GM21381 (cell line): Measurements from ENCODE around the gene ROBO3.

Source experiments
- ATAC-seq: cut with Tn5 transposase; IDR thresholded peaks from one replicate; pipeline ENCODE4 v1.9.1; 2021; ENCODE audit warnings: mild to moderate bottlenecking, moderate library complexity; ENCODE audit not compliant: unreplicated experiment

Gene ROBO3

GRCh38 chr11:124875943-124876817 lies 10.9 kb downstream of the ROBO3 start:
- ATAC-seq, result peak; percentile 91

DNA sequence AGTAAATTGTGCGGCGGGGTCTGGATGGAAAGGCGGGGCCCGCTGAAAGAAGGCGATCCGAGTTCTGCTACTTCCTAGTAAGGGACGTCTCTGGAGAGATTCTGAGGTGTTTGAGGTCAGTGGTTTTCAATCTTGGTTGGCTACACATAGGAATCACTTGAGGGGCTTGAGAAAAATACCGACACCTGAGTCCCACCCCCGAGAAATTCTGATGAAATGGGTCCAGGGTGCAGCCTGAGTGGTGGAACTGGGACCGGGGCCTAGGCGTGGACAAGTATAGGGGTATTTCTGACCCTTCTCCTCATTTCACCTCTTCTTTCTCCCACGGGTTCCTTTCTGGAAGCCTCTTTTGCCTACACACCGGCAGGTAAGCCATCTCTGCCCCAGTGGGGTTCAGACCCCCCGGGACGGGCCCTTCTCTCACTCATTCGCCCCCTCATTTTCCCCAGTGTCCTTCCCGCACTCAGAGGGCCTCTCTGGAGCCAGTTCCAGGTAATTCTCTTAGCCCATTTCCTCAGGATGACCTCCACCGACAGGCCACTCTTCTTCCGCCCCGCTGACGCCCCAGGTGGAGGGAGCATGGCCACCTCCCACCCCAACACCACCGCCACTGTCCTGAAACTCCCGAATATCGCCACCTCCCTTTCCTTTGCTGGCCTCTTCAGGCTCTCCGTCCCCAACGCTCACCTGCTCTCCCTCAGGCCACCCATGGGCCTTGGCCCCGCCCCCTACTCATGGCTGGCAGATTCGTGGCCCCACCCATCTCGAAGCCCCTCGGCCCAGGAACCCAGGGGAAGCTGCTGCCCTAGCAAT lies 11.8 kb downstream of the ROBO3 start:
- no peak for ATAC-seq

- no peak for ATAC-seq
Measured at GRCh38 chr11:124877631-124877909, 12.3 kb downstream of the ROBO3 start.

DNA sequence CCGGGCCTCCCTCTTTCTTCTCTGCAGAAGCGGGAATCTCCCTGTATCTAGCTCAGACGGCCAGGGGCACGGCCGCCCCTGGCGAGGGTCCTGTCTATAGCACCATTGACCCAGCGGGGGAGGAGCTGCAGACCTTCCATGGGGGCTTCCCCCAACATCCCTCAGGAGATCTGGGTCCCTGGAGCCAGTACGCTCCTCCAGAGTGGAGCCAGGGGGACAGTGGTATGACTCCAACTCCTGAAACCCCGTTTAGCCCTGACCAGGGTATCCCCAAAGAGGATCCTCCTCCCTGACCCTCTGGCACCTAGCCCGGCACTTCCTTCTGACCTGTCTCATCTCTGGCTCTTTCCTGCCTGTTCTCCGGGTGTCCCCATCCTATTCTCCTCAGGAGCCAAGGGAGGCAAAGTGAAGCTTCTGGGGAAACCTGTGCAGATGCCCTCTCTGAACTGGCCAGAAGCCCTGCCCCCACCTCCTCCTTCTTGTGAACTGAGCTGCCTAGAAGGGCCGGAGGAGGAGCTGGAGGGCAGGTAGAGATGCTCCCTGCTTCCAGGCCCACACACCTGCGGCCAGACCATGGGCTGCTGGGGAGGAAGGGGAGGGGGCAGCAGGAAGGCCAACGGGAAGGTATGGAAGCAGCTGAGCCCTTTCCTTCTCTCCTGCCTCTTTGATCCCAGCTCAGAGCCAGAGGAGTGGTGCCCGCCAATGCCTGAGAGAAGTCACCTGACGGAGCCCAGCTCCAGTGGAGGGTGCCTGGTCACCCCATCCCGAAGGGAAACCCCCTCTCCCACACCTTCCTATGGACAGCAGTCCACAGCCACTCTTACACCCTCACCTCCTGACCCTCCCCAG lies 12.9 kb downstream of the ROBO3 start:
- ATAC-seq, result no peak

DNA sequence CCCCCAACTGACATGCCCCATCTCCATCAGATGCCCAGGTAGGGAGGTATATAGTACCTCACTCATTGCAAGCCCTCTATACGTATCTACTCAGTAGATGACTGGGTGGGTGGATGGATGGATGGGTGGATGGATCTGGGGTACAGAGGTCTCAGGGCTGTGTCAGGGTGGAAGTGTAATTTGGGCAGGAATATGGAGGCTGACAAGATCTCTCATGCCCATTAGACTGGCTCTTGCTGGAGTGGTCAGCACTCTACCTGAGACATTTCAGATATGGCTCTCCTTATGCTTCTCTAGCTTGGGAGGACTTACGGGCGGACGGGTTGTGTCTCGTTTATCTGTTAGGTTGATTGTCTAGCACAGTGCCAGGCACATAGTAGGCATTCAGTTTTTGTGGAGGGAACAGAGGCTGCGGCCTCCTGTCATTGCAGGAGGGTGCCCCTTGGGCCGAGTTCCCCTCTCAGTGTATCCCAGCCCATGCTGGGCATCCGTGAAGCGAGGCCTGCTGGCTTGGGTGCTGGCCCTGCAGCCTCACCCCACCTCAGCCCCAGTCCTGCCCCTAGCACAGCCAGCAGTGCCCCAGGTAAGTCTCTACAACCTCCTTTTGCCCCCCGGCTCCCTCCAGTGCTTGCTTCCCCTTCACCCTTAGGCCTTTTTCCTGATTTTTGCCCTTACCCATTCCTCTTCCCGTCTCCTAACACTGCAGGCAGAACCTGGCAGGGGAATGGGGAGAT lies 13.7 kb downstream of the ROBO3 start:
- no peak for ATAC-seq

- no peak for ATAC-seq
Measured at GRCh38 chr11:124879493-124880289, 14.5 kb downstream of the ROBO3 start.

- no peak for ATAC-seq
Measured at GRCh38 chr11:124880290-124880611, 15.0 kb downstream of the ROBO3 start.

- no peak for ATAC-seq
Measured at GRCh38 chr11:124880958-124881357, 15.7 kb downstream of the ROBO3 start.

DNA sequence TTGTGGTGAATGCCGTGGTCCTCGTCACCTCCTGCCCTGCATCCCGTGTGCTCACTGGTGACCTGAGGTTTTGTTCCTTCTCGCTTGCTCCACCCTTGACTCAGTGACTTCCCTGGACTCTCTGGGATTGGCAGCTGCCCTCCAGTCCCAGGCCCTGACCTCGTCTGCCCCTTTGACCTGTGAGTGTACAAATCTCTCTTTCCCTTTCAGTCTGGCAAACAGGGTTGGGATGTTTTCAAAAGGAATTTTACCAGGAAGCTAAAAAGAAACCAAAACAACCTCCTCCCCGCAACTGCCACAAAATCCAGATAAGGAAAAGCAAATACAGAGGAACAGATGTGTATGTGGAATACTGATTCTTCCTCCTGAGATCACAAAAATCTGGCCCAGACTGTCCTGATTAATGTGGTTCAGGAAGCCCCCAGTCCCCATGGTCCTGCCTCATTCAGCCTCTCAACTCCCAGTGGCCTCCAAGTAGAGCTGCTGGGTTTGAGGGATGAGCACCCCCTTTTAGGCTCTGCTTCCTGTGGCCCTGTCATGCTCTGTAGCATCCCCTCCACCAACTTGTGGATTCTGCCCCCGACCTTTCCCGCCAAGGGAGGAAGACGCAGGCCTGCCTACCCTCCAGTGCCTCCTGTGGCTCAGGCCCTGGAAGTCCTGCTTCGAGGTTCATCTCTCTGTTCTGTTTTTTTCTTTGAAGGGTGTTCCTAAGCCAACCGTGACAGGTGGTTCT lies 17.3 kb downstream of the ROBO3 start:
- ATAC-seq, result no peak

- ATAC-seq, result no peak
Measured at GRCh38 chr11:124884340-124884739, 19.1 kb downstream of the ROBO3 start.

- no peak for ATAC-seq
Measured at GRCh38 chr11:124884869-124885479, 19.7 kb downstream of the ROBO3 start.

DNA sequence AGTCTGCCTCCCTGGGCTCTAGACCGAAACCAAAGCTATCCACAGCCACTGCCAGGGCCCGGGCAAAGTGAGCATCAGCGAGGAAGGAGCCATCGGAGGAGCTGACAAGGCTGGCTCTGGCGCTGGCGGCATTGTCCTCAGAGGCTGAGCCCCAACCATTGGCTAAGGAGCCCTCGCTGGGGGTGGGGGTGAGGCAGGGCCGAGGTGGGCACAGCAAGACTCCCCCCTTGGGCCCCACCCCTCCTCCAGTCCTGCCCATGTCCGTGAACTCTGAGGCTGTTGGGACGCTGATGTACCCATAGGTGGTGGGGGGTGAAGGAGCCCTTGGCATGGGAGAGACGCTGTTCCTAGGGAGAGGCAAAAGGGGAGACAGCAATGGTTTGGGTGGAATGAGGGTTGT lies 21.2 kb downstream of the ROBO3 start:
- ATAC-seq, result no peak

GRCh38 chr11:124886978-124887666 lies 21.9 kb downstream of the ROBO3 start:
- ATAC-seq, result no peak

DNA sequence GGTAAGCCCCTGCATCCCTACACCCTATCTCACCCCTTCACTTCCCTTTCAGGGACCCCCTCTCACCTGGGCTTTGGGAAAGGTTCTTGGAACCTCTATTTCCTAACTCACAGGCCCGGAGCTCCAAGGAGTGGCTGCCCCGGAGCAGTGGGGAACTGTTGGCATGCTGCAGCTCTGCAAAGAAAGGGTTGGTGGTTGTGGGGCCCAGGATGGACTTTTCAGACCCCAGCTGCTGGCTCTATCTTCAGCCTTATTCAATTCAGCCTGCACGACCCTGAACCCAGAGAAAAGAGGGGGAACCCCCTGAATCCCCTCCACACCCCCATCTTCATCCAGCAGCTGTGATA lies 22.4 kb downstream of the ROBO3 start:
- no peak for ATAC-seq

- ATAC-seq, result no peak
Measured at GRCh38 chr11:124889191-124890091, 24.2 kb downstream of the ROBO3 start.

DNA sequence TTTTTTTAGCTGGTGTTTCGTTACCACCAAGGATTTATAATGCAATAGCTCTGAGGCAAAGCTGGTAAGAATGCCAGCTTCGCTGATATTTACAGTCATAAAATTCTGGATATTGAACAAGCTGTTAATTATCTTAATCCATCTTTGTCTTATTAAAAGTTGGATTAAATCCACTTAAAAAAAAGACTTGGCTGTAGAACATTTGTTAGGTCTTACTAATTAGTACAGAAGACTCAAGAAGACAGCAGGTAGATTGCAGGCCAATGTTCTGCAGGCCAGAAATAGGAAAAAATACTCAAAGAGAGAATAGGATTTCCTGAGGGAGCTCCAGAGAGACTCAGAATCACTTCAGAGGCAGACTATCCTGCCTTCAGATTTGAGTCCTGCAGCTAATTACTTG lies 24.9 kb downstream of the ROBO3 start:
- no peak for ATAC-seq

DNA sequence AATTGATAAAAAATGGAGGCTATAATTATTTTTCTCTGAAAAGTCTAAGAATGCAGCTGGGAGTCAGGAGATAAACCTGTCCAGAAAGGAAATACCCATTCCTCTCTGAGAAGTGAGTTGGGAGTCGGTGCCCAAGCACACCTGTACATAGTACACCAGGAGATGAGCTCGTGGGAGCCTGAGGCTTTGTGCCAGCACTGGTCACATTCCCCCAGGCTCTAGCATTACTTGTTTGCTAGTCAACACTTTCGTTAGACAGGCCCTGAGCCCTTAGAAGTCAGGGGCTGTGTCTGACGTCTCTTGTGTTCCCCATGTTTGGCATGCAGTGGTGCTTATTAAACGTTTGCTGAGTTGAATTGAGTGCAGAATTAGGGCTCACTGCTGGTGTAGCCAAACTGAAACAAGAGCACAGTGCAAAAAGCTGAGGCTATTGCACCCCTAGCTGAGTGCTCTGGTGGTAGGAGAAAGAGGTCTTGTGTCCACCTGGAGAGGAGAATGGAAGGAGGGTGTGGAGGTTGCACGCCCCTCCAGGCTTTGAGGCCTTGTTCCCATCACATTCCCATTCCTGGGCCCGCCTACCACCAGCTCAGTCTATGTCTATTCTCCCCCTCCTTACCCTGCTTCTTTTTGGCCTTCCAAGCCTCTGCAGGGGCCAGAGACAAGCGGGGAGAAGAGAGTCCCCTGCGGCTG lies 25.6 kb downstream of the ROBO3 start:
- ATAC-seq, result no peak
